ENCODE measurements around the gene STARD9.

DNA sequence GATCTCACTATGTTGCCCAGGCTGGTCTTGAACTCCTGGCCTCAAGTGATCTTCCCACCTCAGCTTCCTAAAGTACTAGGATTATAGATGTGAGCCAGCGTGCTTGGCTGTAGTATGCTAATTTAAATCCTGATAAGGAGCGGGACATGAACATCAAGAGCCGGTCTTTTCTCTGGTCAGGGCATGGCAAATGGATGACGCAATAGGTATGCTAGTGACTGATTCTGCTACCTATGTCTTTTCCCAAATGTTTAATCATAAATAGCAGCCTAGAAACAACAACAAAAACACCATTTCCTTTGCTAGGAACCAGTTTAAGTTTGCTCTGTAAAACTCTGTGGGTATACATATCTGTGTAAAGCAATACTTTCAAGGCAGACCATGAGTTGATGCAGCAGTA is 64.7 kb downstream of the STARD9 start:
- TF ChIP-seq TAF1 (IDR thresholded peaks at IDR 0.05; ENCODE audit: low read depth) (no peak), ZBTB7A (IDR thresholded peaks at IDR 0.05; ENCODE audit: low read depth) (no peak), EP300 (IDR thresholded peaks at IDR 0.05; ENCODE audit: borderline replicate concordance) (no peak), EGR1 (IDR thresholded peaks at IDR 0.05) (no peak), CREB1 (IDR thresholded peaks at IDR 0.05; ENCODE audit: low read depth) (no peak), NFIC (IDR thresholded peaks at IDR 0.05) (no peak), YY1 (IDR thresholded peaks at IDR 0.05; ENCODE audit: low read depth) (no peak), RAD21 (IDR thresholded peaks at IDR 0.05; ENCODE audit: low read depth) (no peak), FOXM1 (IDR thresholded peaks at IDR 0.05; ENCODE audit: borderline replicate concordance, low read depth) (no peak), CEBPB (IDR thresholded peaks at IDR 0.05) (no peak; the same call in 1 of the 2 replicates), TCF12 (IDR thresholded peaks at IDR 0.05; ENCODE audit: low read depth) (no peak)
- TF ChIP-seq, protein P1, sequence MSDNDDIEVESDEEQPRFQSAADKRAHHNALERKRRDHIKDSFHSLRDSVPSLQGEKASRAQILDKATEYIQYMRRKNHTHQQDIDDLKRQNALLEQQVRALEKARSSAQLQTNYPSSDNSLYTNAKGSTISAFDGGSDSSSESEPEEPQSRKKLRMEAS (IDR thresholded peaks at IDR 0.05), result no peak
- TF ChIP-seq, protein P2, sequence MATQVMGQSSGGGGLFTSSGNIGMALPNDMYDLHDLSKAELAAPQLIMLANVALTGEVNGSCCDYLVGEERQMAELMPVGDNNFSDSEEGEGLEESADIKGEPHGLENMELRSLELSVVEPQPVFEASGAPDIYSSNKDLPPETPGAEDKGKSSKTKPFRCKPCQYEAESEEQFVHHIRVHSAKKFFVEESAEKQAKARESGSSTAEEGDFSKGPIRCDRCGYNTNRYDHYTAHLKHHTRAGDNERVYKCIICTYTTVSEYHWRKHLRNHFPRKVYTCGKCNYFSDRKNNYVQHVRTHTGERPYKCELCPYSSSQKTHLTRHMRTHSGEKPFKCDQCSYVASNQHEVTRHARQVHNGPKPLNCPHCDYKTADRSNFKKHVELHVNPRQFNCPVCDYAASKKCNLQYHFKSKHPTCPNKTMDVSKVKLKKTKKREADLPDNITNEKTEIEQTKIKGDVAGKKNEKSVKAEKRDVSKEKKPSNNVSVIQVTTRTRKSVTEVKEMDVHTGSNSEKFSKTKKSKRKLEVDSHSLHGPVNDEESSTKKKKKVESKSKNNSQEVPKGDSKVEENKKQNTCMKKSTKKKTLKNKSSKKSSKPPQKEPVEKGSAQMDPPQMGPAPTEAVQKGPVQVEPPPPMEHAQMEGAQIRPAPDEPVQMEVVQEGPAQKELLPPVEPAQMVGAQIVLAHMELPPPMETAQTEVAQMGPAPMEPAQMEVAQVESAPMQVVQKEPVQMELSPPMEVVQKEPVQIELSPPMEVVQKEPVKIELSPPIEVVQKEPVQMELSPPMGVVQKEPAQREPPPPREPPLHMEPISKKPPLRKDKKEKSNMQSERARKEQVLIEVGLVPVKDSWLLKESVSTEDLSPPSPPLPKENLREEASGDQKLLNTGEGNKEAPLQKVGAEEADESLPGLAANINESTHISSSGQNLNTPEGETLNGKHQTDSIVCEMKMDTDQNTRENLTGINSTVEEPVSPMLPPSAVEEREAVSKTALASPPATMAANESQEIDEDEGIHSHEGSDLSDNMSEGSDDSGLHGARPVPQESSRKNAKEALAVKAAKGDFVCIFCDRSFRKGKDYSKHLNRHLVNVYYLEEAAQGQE (IDR thresholded peaks at IDR 0.05; ENCODE audit: low read depth), result no peak
- TF ChIP-seq, protein P3, sequence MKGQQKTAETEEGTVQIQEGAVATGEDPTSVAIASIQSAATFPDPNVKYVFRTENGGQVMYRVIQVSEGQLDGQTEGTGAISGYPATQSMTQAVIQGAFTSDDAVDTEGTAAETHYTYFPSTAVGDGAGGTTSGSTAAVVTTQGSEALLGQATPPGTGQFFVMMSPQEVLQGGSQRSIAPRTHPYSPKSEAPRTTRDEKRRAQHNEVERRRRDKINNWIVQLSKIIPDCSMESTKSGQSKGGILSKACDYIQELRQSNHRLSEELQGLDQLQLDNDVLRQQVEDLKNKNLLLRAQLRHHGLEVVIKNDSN (IDR thresholded peaks at IDR 0.05), result no peak
